Naive B cell (primary cell): ENCODE results near the gene RDH8. TPM values are rescaled to one million over a fixed set of nuclear protein-coding genes. Genes with fewer than 3 reads are reported as not detected.

Source experiments
- ATAC-seq, 2 donors: fragments of 150-1000 bp; cut with Tn5 transposase; 2 replicates each; pipeline ENCODE4 v1.10.0; 2021; ENCODE audit warnings: low read depth in 2 of 2, mild to moderate bottlenecking in 2 of 2, moderate library complexity in 2 of 2
- DNase-seq: peaks from one replicate; pipeline ENCODE4 v3.0.0; 2022
- H3K27ac Mint-ChIP-seq, 6 donors: one replicate each; pipeline ENCODE4 v1.8.0; 2020 to 2022; ENCODE audit warnings: mild to moderate bottlenecking in 6 of 6, mixed read lengths in 6 of 6, moderate library complexity in 5 of 6, inconsistent platforms in 2 of 6
- H3K27me3 Mint-ChIP-seq, 3 donors: one replicate each; pipeline ENCODE4 v1.8.0; 2021 to 2022; ENCODE audit warnings: mixed read lengths in 3 of 3, mild to moderate bottlenecking in 1 of 3
- H3K36me3 Mint-ChIP-seq, 2 donors: one replicate each; pipeline ENCODE4 v1.8.0; 2020 to 2022; ENCODE audit warnings: mixed read lengths in 2 of 2, inconsistent platforms in 1 of 2, mild to moderate bottlenecking in 1 of 2
- H3K4me1 Mint-ChIP-seq, 3 donors: one replicate each; pipeline ENCODE4 v1.8.0; 2020 to 2022; ENCODE audit warnings: mixed read lengths in 3 of 3, inconsistent platforms in 1 of 3, mild to moderate bottlenecking in 1 of 3, moderate library complexity in 1 of 3
- H3K4me3 Mint-ChIP-seq, 8 donors: one replicate each; pipeline ENCODE4 v1.8.0; 2020 to 2022; ENCODE audit warnings: mild to moderate bottlenecking in 8 of 8, mixed read lengths in 8 of 8, moderate library complexity in 8 of 8, inconsistent platforms in 2 of 8
- H3K9me3 Mint-ChIP-seq, 7 donors: one replicate each; pipeline ENCODE4 v1.8.0; 2020 to 2022; ENCODE audit warnings: mixed read lengths in 7 of 7, mild to moderate bottlenecking in 5 of 7, inconsistent platforms in 2 of 7, moderate library complexity in 1 of 7
- polyA plus RNA-seq, 6 donors: library from polyadenylated mRNA; unstranded; fragments of 300-500 nt; fragmentation: Illumina TruSeq; gene quantifications; one replicate each; pipeline ENCODE4 v1.2.3, GENCODE V29; 2021; ENCODE audit warnings: low read depth in 6 of 6

RDH8 gene
- polyA plus RNA-seq, 6 donors from 2014 or later: not detected

GRCh38 chr19:10068205-10068604, 54.9 kb downstream of the RDH8 start:
- no peak overlapping the region for H3K27ac Mint-ChIP-seq
- ATAC-seq: no peak
- DNase-seq: no peak
- peaks cover 0 to 6% (median 0%) of the 10 kb centered on the region in 3 donors for H3K4me1 Mint-ChIP-seq
- H3K36me3 Mint-ChIP-seq: peaks cover 7 to 16% of the 10 kb centered on the region in 2 donors
- H3K4me3 Mint-ChIP-seq: no peak overlapping the region
- H3K9me3 Mint-ChIP-seq: peaks cover 2 to 17% (median 5%) of the 10 kb centered on the region in 7 donors
- H3K27me3 Mint-ChIP-seq: peaks cover 11 to 47% (median 45%) of the 10 kb centered on the region in 3 donors

GRCh38 chr19:10069046-10069445, 55.8 kb downstream of the RDH8 start:
- Mint-ChIP-seq H3K9me3 (peaks cover 3 to 23% (median 7%) of the 10 kb centered on the region in 7 donors), H3K4me1 (peaks cover 0 to 6% (median 0%) of the 10 kb centered on the region in 3 donors), H3K4me3 (no peak overlapping the region), H3K36me3 (peaks cover 7 to 16% of the 10 kb centered on the region in 2 donors), H3K27ac (no peak overlapping the region), H3K27me3 (peaks cover 11 to 40% (median 40%) of the 10 kb centered on the region in 3 donors)
- DNase-seq: no peak
- ATAC-seq: no peak

GRCh38 chr19:10070730-10071446, 57.6 kb downstream of the RDH8 start:
- DNase-seq (no peak), ATAC-seq (no peak)
- Mint-ChIP-seq H3K9me3 (peaks cover 5 to 17% (median 10%) of the 10 kb centered on the region in 7 donors), H3K4me1 (peaks cover 0 to 6% (median under 1%) of the 10 kb centered on the region in 3 donors), H3K27ac (peak overlapping the region in 1 of 6 donors; percentile 67), H3K27me3 (peaks cover 11 to 39% (median 38%) of the 10 kb centered on the region in 3 donors), H3K36me3 (peaks cover 2 to 16% of the 10 kb centered on the region in 2 donors), H3K4me3 (peak overlapping the region in 1 of 8 donors; percentile 62)

Other genes starting within 250 kb of the RDH8 start
- 10 to 100 TPM in 1 of 6 donors, 1 to 10 TPM in 4, not detected in 1; 5.2 to 12.0 (median 6.6) TPM for gene ZNF846, start 244.7 kb upstream of the RDH8 start, polyA plus RNA-seq
- gene FBXL12, start 194.4 kb upstream of the RDH8 start, polyA plus RNA-seq: 10 to 100 TPM; 12.6 to 24.7 (median 13.4) TPM
- 100 to 1,000 TPM; 401 to 570 (median 499) TPM for gene UBL5, start 185.6 kb upstream of the RDH8 start, polyA plus RNA-seq
- gene PIN1, start 178.2 kb upstream of the RDH8 start, polyA plus RNA-seq: 100 to 1,000 TPM in 1 of 6 donors, 10 to 100 TPM in 5; 59.3 to 102 (median 68.3) TPM
- gene OLFM2, start 77.0 kb upstream of the RDH8 start, polyA plus RNA-seq: not detected
- gene COL5A3, start 3.0 kb upstream of the RDH8 start, polyA plus RNA-seq: not detected
- gene SHFL, start 72.8 kb downstream of the RDH8 start, polyA plus RNA-seq: 10 to 100 TPM; 14.7 to 37.0 (median 23.8) TPM
- 1 to 10 TPM in 1 of 6 donors, under 1 TPM in 3, not detected in 2; 0.39 to 1.1 (median 0.65) TPM for gene ANGPTL6, start 89.2 kb downstream of the RDH8 start, polyA plus RNA-seq
- 10 to 100 TPM in 5 of 6 donors, 1 to 10 TPM in 1; 7.8 to 30.7 (median 15.1) TPM for gene PPAN, start 92.9 kb downstream of the RDH8 start, polyA plus RNA-seq
- gene P2RY11, start 98.2 kb downstream of the RDH8 start, polyA plus RNA-seq: 1 to 10 TPM in 3 of 6 donors, under 1 TPM in 3; 0.69 to 1.2 (median 0.92) TPM
- gene EIF3G, start 106.4 kb downstream of the RDH8 start, polyA plus RNA-seq: 100 to 1,000 TPM; 141 to 177 (median 159) TPM
- gene DNMT1, start 181.5 kb downstream of the RDH8 start, polyA plus RNA-seq: 10 to 100 TPM; 13.9 to 56.7 (median 31.3) TPM
- under 1 TPM in 4 of 6 donors, not detected in 2; 0.06 to 0.21 (median 0.16) TPM for gene S1PR2, start 217.8 kb downstream of the RDH8 start, polyA plus RNA-seq
- 10 to 100 TPM; 23.7 to 34.3 (median 27.4) TPM for gene MRPL4, start 238.7 kb downstream of the RDH8 start, polyA plus RNA-seq